NT2/D1 (cell line): ENCODE results near the gene MATN1.

ENCODE experiments used
- SUZ12 ChIP-seq: IDR thresholded peaks from 2 replicates; pipeline ENCODE4 v1.6.1; 2011; ENCODE audit not compliant: insufficient read length, insufficient read depth; ENCODE audit errors: extremely low read depth
- ZNF274 ChIP-seq: IDR thresholded peaks from 2 replicates; pipeline ENCODE4 v1.6.1; 2011; ENCODE audit warnings: mild to moderate bottlenecking, low read depth, low read length

DNA sequence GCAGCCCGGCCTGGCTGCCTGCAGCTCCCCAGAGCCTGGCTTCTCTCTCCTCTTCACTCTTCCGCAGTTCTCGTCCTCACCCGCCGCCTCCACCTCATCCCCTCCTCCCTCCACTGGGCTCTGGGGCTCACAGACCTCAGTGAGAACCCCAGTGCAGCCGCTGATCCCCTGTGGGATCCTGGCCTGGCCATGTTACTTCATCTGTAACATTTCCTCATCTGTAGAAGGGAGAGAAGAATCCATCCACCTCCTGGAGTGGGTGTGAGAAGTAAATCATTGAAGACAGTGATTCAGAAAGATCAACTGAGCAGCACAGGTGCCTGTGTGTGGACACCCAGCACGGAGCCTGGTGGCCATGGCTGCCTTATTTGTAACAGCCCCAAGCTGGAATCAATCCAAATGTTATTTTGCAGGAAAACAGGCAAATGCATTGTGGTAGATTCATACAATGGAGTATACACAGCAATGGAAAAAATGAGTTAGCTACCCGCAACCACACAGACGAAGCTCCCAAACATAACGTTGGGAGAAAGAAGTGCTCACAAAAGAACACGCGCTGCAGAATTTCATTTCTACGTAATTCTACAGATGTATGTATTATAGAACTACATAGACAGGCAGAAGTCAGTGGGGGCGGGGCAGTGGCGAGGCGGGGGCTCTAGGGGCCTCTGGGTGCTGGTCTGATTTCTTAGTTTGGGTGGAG lies 25.5 kb upstream of the MATN1 start:
- TF ChIP-seq SUZ12 = no peak
- no peak for TF ChIP-seq ZNF274
